Caco-2 (cell line): Measurements from ENCODE around the gene FAM120B. TPM values are rescaled to one million over a fixed set of nuclear protein-coding genes. Genes with fewer than 3 reads are reported as not detected.

ENCODE experiments used
- BruUV-seq: library from RNA; stranded (reverse); fragments of 400-500 nt; replicated peaks from 2 replicates; lab custom pipeline; 2021; lab: Mats Ljungman, UMichigan
- CTCF ChIA-PET: fragments of 300-600 bp; sonication (Branson Sonifier 250); formaldehyde crosslinking; loops from one replicate; lab custom pipeline; 2022; ENCODE audit warnings: antibody characterized with exemption; lab: Charles Lee
- POLR2A ChIA-PET: fragments of 300-600 bp; sonication (Branson Sonifier 250); formaldehyde crosslinking; loops from one replicate; lab custom pipeline; 2022; ENCODE audit warnings: antibody characterized with exemption; lab: Charles Lee
- DNase-seq, 2 experiments: peaks; one replicate each; pipeline versions ENCODE4 v3.0.0 to v3.0.0-alpha.2; 2020 to 2022
- H3K27me3 ChIP-seq: replicated peaks from 2 replicates; pipeline ENCODE4 v1.6.0; 2011; ENCODE audit warnings: low read length; ENCODE audit not compliant: control insufficient read depth, insufficient read depth
- H3K36me3 ChIP-seq: 2 replicates; pipeline ENCODE4 v1.5.1; 2011; ENCODE audit warnings: low read length; ENCODE audit not compliant: control insufficient read depth, insufficient read depth
- H3K4me1 ChIP-seq: fragments of 250-450 bp; sonication (Bioruptor Pico); 2 replicates; pipeline ENCODE4 v1.5.1; 2020; ENCODE audit warnings: mild to moderate bottlenecking
- H3K4me3 ChIP-seq: 2 replicates; pipeline ENCODE4 v1.5.1; 2011; ENCODE audit warnings: low read depth, mild to moderate bottlenecking, control low read depth, low read length
- H3K9me3 ChIP-seq: fragments of 250-450 bp; sonication (Bioruptor Pico); 2 replicates; pipeline ENCODE4 v1.5.1; 2020; ENCODE audit warnings: mild to moderate bottlenecking, moderate library complexity
- H3K27ac Mint-ChIP-seq: one replicate; pipeline ENCODE4 v1.8.0; 2022; ENCODE audit warnings: mixed read lengths; ENCODE audit not compliant: unreplicated experiment
- H3K27me3 Mint-ChIP-seq: one replicate; pipeline ENCODE4 v1.8.0; 2022; ENCODE audit warnings: mixed read lengths; ENCODE audit not compliant: insufficient read depth, unreplicated experiment
- H3K36me3 Mint-ChIP-seq: one replicate; pipeline ENCODE4 v1.8.0; 2022; ENCODE audit warnings: mild to moderate bottlenecking, mixed read lengths; ENCODE audit not compliant: insufficient read depth, unreplicated experiment
- H3K4me1 Mint-ChIP-seq: one replicate; pipeline ENCODE4 v1.8.0; 2022; ENCODE audit warnings: low read depth, mixed read lengths; ENCODE audit not compliant: unreplicated experiment
- H3K4me3 Mint-ChIP-seq: one replicate; pipeline ENCODE4 v1.8.0; 2022; ENCODE audit warnings: mild to moderate bottlenecking, moderate library complexity, mixed read lengths; ENCODE audit not compliant: unreplicated experiment
- H3K9me3 Mint-ChIP-seq: one replicate; pipeline ENCODE4 v1.8.0; 2022; ENCODE audit warnings: mixed read lengths; ENCODE audit not compliant: unreplicated experiment
- CTCF ChIP-seq, 2 experiments: fragments of 200-600 bp in 1 of 2; IDR thresholded peaks; 1 replicate in 1 of 2; 2 replicates in 1 of 2; pipeline versions ENCODE4 v1.5.1 to v1.8.0; 2011 to 2022; ENCODE audit warnings: antibody characterized with exemption in 1 of 2, control low read depth in 1 of 2, inconsistent platforms in 1 of 2, low read depth in 1 of 2, low read length in 1 of 2, mild to moderate bottlenecking in 1 of 2, moderate library complexity in 1 of 2; ENCODE audit not compliant: insufficient read depth in 1 of 2, severe bottlenecking in 1 of 2, unreplicated experiment in 1 of 2
- intact Hi-C: fragments of 100-400 bp; cut with micrococcal nuclease; formaldehyde crosslinking; loops from one replicate; pipeline ENCODE4 v1.10.0; 2022; ENCODE audit not compliant: unreplicated experiment
- total RNA-seq: library from RNA; stranded (reverse); gene quantifications from 2 replicates; pipeline ENCODE4 v1.2.3, GENCODE V29; 2022

Gene FAM120B
- total RNA-seq, 1 experiment from 2014 or later = 21.0 TPM

GRCh38 chr6:170307080-170307545 is 555 bp downstream of the FAM120B start:
- peaks cover 11% of the 10 kb centered on the region for H3K4me1 Mint-ChIP-seq
- H3K4me1 ChIP-seq = peaks cover 8% of the 10 kb centered on the region; the same call in 1 of the 2 replicates
- no peaks in the 10 kb centered on the region for H3K36me3 ChIP-seq
- peak overlapping the region; percentile 83 for H3K27ac Mint-ChIP-seq
- peak overlapping the region; percentile 91 for H3K4me3 ChIP-seq
- intact Hi-C loops = loop anchor here (5.0 kb wide), 1 partner anchor 210 kb away; no protein-coding TSS in a partner anchor
- POLR2A ChIA-PET = no interaction called here
- no peak for DNase-seq
- no peaks in the 10 kb centered on the region for H3K27me3 ChIP-seq
- no TSS peak for BruUV-seq
- peak overlapping the region; percentile 90 for H3K4me3 Mint-ChIP-seq
- H3K27me3 Mint-ChIP-seq = no peaks in the 10 kb centered on the region
- CTCF ChIA-PET = no interaction called here
- peaks cover 4% of the 10 kb centered on the region for H3K36me3 Mint-ChIP-seq
- H3K9me3 Mint-ChIP-seq = no peaks in the 10 kb centered on the region
- no peaks in the 10 kb centered on the region for H3K9me3 ChIP-seq
- TF ChIP-seq CTCF (IDR thresholded peaks at IDR 0.05; ENCODE audit: insufficient read depth in 1 of 2, low read depth in 1 of 2, low read length in 1 of 2, severe bottlenecking in 1 of 2, unreplicated experiment in 1 of 2) = no peak

DNA sequence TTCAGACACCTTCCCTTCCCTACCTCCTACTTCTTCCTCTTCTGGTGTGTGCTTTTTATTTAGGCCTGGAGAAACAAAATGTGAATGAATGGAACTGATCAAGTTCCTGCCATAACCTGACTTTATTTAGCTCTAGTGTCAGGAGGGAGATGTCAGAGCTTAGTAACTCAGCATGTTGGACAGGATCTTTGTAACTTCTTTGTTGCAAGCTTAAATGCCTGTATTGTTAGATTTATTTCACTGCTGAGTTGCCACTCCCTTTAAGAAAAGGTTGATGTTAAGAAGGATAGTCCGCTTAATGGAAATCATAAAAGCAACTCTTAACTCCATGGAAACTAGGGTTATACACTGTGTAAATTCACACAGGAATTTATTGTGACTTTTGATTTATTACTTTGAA is 2.2 kb downstream of the FAM120B start:
- Mint-ChIP-seq H3K36me3 (peaks cover 4% of the 10 kb centered on the region), H3K4me3 (no peak overlapping the region), H3K4me1 (peaks cover 11% of the 10 kb centered on the region), H3K27ac (no peak overlapping the region), H3K27me3 (no peaks in the 10 kb centered on the region), H3K9me3 (no peaks in the 10 kb centered on the region)
- ChIA-PET CTCF (no interaction called here), POLR2A (no interaction called here)
- no peaks in the 10 kb centered on the region for H3K27me3 ChIP-seq
- no TSS peak for BruUV-seq
- H3K36me3 ChIP-seq = no peaks in the 10 kb centered on the region
- no peak overlapping the region for H3K4me3 ChIP-seq
- no peak for TF ChIP-seq CTCF (IDR thresholded peaks at IDR 0.05; ENCODE audit: insufficient read depth in 1 of 2, low read depth in 1 of 2, low read length in 1 of 2, severe bottlenecking in 1 of 2, unreplicated experiment in 1 of 2)
- H3K9me3 ChIP-seq = no peaks in the 10 kb centered on the region
- no peak for DNase-seq
- peaks cover 8% of the 10 kb centered on the region; the same call in 1 of the 2 replicates for H3K4me1 ChIP-seq
- intact Hi-C loops = loop anchor here (5.0 kb wide), 1 partner anchor 209 kb away; no protein-coding TSS in a partner anchor

DNA sequence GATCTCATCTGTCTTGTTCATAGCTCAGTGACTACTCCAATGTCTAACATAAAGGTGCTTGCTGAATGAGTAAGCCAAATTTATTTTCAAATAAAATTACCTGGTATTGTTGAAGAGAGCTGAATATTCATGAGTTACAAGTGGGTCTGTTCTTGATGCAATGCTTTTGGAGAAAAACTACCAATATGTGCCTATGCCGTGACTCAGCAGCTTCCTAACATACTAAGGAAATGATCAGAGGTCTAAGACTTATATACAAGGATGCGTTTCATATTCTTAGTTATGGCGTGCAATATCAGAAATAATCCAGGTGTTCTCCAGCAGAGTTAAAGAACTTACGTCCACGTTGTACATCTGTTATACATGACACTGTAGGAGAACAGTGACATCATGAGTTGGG is 5.1 kb downstream of the FAM120B start:
- H3K27ac Mint-ChIP-seq = no peak overlapping the region
- no peaks in the 10 kb centered on the region for H3K27me3 ChIP-seq
- POLR2A ChIA-PET = no interaction called here
- peaks cover 4% of the 10 kb centered on the region for H3K36me3 Mint-ChIP-seq
- DNase-seq = no peak
- H3K4me1 Mint-ChIP-seq = peaks cover 11% of the 10 kb centered on the region
- no peaks in the 10 kb centered on the region for H3K9me3 Mint-ChIP-seq
- CTCF ChIA-PET = no interaction called here
- H3K36me3 ChIP-seq = no peaks in the 10 kb centered on the region
- peaks cover 3% of the 10 kb centered on the region; the same call in 1 of the 2 replicates for H3K4me1 ChIP-seq
- H3K27me3 Mint-ChIP-seq = no peaks in the 10 kb centered on the region
- H3K4me3 ChIP-seq = no peak overlapping the region
- H3K9me3 ChIP-seq = no peaks in the 10 kb centered on the region
- TF ChIP-seq CTCF (IDR thresholded peaks at IDR 0.05; ENCODE audit: insufficient read depth in 1 of 2, low read depth in 1 of 2, low read length in 1 of 2, severe bottlenecking in 1 of 2, unreplicated experiment in 1 of 2) = no peak
- intact Hi-C loops = no loop called here
- BruUV-seq = no TSS peak
- no peak overlapping the region for H3K4me3 Mint-ChIP-seq
